GM21576 (cell line): Measurements from ENCODE around the gene FAM174C.

ENCODE experiments used
- ATAC-seq: cut with Tn5 transposase; IDR thresholded peaks from one replicate; pipeline ENCODE4 v1.9.1; 2021; ENCODE audit warnings: mild to moderate bottlenecking, moderate library complexity; ENCODE audit not compliant: unreplicated experiment

FAM174C gene

DNA sequence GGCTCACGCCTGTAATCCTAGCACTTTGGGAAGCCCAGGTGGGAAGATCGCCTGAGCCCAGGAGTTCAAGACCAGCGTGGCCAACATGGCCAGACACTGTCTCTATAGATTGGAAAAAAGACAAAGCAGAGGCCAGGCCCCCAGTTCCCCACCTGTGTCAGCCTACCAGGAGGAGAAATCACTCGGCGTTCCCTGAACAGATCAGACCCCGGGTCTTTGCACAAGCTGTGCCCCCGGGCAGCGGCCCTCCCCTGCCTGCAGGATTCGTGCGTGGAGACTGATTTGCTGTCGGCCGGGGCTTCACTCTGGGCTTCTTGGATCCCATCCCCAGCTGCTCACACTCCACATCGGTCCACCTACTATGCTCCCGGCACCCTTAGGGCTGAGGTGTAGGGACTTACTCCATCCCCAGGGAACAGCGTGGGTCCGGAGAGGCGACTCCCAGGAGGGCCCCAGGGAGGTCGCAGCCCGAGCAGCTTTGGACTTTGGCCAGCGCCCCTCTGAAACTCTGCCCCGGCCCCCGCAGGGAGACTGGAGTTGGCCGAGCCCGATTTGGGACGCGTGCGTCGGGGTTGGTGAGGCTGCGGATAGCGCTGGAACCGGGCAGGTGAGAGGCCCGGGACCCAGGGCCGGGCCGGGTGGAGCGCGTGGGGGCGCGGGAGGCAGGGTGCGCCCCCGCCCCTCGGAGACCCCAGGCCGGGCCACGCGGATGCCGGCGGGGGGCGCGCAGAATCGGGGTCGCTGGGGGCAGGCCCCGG, 9.8 kb downstream of the FAM174C start:
- no peak for ATAC-seq

GRCh38 chr19:1285737-1286360, 10.5 kb downstream of the FAM174C start, which contains the start of gene EFNA2:
Gene EFNA2 (plus strand): TSS chr19:1285873. CDS start chr19:1286169, 296 bp downstream.
- no peak for ATAC-seq

- no peak for ATAC-seq
Observed at GRCh38 chr19:1286487-1287353, 11.4 kb downstream of the FAM174C start.

- ATAC-seq: no peak
Observed at GRCh38 chr19:1287354-1288225, 12.3 kb downstream of the FAM174C start.

- no peak for ATAC-seq
Observed at GRCh38 chr19:1288226-1288612, 12.9 kb downstream of the FAM174C start.

DNA sequence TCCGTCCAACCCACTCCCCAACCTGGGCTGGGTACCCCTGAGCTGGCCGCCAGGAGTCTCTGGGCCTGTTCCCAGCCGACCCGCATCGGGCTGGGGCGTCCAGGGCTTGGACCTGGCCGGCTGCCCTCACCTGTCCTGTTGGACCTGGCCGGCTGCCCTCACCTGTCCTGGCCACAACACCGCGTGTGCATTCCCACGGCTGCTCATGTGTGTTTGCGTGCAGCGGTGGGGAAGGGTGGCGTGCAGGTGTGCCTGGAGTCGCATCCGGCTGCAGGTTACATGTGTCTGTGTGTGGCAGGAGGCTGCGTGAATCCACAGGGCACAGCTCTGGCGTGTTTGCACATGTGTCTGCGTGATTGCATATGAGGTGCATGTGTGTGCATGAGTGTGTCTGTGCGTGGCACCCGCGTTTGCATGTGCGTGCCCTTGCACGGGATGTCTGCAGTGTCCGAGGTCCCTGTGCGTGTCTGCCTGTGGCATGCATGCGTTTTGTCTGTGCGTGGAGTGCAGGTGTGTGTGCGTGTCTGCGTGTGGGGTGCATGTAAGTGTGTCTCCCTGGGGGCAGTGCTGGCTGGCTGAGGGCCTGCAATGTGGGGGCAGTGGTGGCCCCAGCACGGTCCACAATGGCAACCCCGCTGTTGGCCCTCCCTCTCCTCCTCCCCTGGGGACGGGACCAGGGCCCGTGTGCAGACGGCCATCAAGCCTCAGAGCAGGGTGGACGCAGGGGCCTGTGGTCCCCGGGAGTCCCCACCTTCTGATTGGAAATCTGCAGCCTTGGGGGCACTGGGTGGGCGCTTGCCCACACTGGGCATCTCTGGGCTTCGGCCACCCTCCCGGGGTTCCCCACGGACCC, 13.7 kb downstream of the FAM174C start:
- ATAC-seq: no peak

DNA sequence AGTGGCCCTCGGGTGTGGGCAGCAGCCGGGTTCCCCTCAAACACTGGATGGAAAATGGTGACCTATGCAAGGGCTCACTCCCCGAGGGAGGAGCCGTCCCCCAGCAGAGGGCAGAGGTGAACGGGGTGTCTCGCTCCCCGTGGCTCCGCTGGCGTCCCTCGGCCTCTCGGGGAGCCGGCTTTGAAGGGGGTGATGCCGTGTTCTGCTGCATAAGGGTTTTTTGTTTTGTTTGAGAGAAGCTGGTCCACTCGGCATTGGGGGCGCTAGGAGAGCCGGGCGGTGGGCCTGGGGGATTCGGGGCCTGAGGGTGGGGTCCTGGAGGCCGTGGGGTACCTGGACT, 14.3 kb downstream of the FAM174C start:
- ATAC-seq: no peak

DNA sequence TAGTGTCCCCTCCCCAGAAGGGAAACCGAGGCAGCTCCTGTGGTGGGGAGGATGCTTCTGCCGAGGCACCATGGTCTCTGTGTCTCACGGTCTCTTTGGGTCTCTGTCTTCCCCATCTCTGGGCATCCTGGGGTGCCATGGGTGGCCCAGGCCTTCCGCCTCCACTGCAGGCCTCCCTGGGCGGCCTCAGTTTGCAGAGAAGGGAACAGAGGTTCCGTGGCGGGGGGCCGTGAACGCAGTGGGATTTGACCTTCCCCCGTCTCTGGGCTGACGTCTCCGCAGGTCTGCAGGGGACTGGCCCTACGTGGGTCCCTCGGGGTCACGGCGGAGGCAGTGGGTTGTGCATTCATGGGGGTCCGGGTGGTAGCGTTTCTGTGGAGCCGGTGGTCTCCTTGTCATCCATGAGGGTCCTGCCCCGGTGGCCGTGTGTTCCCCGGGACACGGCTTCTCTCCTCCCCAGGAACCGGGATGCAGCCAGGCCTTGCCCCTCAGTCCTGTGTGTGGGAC, 14.9 kb downstream of the FAM174C start:
- no peak for ATAC-seq

- ATAC-seq: no peak
Observed at GRCh38 chr19:1290703-1291651, 15.6 kb downstream of the FAM174C start.

- ATAC-seq: no peak
Observed at GRCh38 chr19:1291761-1292418, 16.6 kb downstream of the FAM174C start.

- ATAC-seq: no peak
Observed at GRCh38 chr19:1292419-1293151, 17.3 kb downstream of the FAM174C start.

- no peak for ATAC-seq
Observed at GRCh38 chr19:1293782-1294604, 18.7 kb downstream of the FAM174C start.

DNA sequence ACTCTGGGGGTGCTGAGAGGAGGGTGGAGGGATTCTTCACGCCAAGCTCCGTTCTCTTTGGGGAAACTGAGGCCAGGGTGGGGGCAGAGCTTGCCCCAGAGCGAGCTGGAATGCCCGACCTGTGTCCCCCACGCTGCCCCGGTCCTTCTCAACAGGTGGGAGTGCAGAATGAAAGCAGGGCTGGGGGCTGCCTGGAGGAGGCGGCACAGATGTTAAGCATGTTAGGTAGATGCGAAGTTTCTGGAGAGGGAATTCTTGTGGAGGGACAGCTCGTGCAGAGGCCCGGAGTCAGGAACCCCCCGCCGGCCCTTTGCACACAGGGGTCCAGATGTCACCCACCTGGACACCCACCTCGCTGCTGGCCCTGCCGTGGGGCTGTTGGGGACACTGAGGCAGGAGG, 19.4 kb downstream of the FAM174C start:
- ATAC-seq: no peak

DNA sequence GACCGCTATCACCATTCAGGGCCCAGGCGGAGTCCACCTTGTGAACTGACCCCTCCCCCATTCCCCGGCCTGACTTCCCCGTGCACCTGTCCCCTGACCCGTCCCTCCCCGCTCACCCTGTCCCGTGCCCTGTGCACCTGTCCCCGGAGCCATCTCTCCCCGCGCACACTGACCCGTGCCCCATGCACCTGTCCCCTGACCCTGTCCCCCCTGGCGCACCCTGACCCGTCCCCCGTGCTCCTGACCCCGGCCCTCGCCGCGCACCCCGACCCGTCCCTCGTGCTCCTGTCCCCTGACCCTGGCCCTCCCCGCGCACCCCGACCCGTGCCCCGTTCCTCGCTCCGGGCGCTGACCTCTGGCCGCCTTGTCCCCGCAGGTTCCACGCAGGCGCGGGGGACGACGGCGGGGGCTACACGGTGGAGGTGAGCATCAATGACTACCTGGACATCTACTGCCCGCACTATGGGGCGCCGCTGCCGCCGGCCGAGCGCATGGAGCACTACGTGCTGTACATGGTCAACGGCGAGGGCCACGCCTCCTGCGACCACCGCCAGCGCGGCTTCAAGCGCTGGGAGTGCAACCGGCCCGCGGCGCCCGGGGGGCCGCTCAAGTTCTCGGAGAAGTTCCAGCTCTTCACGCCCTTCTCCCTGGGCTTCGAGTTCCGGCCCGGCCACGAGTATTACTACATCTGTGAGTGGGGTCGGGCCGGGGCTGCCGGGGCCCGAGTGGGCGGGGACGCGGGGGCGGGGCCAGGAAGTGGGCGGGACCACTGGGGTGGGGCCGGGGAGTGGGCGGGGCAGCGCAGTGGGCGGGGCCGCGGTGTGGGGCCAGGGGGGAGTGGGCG, 20.1 kb downstream of the FAM174C start:
- no peak for ATAC-seq

DNA sequence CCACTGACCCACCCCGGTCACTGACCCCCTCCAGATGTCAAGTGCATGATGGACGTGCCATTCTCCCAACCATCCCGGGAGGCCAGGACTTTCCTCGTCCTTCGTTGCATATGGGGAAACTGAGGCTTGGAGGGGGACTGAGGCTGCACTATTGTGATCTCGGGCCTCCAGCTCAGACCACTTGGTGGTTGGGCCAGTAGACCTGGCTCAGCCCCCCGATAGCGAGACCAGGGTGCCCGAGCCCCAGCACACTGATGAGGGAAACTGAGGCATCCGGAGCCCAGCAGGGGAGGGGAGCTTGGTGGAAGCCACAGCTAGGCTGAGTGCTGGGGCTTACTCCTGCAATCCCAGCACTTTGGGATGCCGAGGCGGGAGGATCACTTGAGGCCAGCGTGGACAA, 20.7 kb downstream of the FAM174C start:
- no peak for ATAC-seq
